Measurements from ENCODE around the gene CARMIL1. TPM values are rescaled to one million over a fixed set of nuclear protein-coding genes. Genes with fewer than 3 reads are reported as not detected.

Gene CARMIL1
- total RNA-seq, 3 donors from 2014 or later: 23.6 to 53.0 (median 33.5) TPM

GRCh38 chr6:25351485-25351884 is 72.3 kb downstream of the CARMIL1 start:
- no peaks in the 10 kb centered on the region for H3K27me3 ChIP-seq
- no peaks in the 10 kb centered on the region for H3K9me3 ChIP-seq
- no peak for DNase-seq (ENCODE audit: low spot score in 2 of 2)
- H3K4me3 ChIP-seq: no peak overlapping the region
- H3K4me1 ChIP-seq: no peaks in the 10 kb centered on the region
- no peaks in the 10 kb centered on the region for H3K36me3 ChIP-seq
- H3K27ac ChIP-seq: no peak overlapping the region
- intact Hi-C loops (cut with DNase I; ENCODE audit: low total_unique reads): no loop called here
- TF ChIP-seq POLR2AphosphoS5 (IDR thresholded peaks at IDR 0.05): no peak
- TF ChIP-seq POLR2A (IDR thresholded peaks at IDR 0.05): no peak
- no peak for TF ChIP-seq CTCF (IDR thresholded peaks at IDR 0.05)

- TF ChIP-seq POLR2A (IDR thresholded peaks at IDR 0.05) (no peak), POLR2AphosphoS5 (IDR thresholded peaks at IDR 0.05) (no peak), CTCF (IDR thresholded peaks at IDR 0.05) (no peak)
These were observed 73.1 kb downstream of the CARMIL1 start for GRCh38 chr6:25352285-25352684.

GRCh38 chr6:25354078-25354932 is 75.1 kb downstream of the CARMIL1 start:
- no peak overlapping the region for H3K27ac ChIP-seq
- H3K4me3 ChIP-seq: no peak overlapping the region
- H3K9me3 ChIP-seq: no peaks in the 10 kb centered on the region
- peaks cover 0 to 4% of the 10 kb centered on the region in 2 donors for H3K4me1 ChIP-seq
- no peak for TF ChIP-seq POLR2AphosphoS5 (IDR thresholded peaks at IDR 0.05)
- no peak for TF ChIP-seq POLR2A (IDR thresholded peaks at IDR 0.05)
- TF ChIP-seq CTCF (IDR thresholded peaks at IDR 0.05): no peak
- intact Hi-C loops (cut with DNase I; ENCODE audit: low total_unique reads): no loop called here
- H3K27me3 ChIP-seq: no peaks in the 10 kb centered on the region
- no peaks in the 10 kb centered on the region for H3K36me3 ChIP-seq
- DNase-seq (ENCODE audit: low spot score in 2 of 2): no peak

More at GRCh38 chr6:25352285-25352684, 73.1 kb downstream of the CARMIL1 start:
- intact Hi-C loops (cut with DNase I; ENCODE audit: low total_unique reads): no loop called here
- Histone ChIP-seq H3K36me3 (no peaks in the 10 kb centered on the region), H3K4me1 (no peaks in the 10 kb centered on the region), H3K27me3 (no peaks in the 10 kb centered on the region), H3K4me3 (no peak overlapping the region), H3K9me3 (no peaks in the 10 kb centered on the region), H3K27ac (no peak overlapping the region)
- no peak for DNase-seq (ENCODE audit: low spot score in 2 of 2)

GRCh38 chr6:25359191-25359861 is 80.2 kb downstream of the CARMIL1 start:
- intact Hi-C loops (cut with DNase I; ENCODE audit: low total_unique reads): no loop called here
- DNase-seq (ENCODE audit: low spot score in 2 of 2): peak in 1 of 2 donors; percentile 66
- H3K36me3 ChIP-seq: no peaks in the 10 kb centered on the region
- peak overlapping the region; percentile 79 to 95 for H3K27ac ChIP-seq
- H3K27me3 ChIP-seq: no peaks in the 10 kb centered on the region
- peak overlapping the region in 1 of 3 donors; percentile 37 for H3K4me3 ChIP-seq
- TF ChIP-seq POLR2A (IDR thresholded peaks at IDR 0.05) (no peak), POLR2AphosphoS5 (IDR thresholded peaks at IDR 0.05) (peak in 1 of 3 donors; percentile 56), CTCF (IDR thresholded peaks at IDR 0.05) (no peak)
- H3K9me3 ChIP-seq: no peaks in the 10 kb centered on the region
- peaks cover 0 to 12% of the 10 kb centered on the region in 2 donors for H3K4me1 ChIP-seq

GRCh38 chr6:25359891-25360290 is 80.7 kb downstream of the CARMIL1 start:
- no peak for DNase-seq (ENCODE audit: low spot score in 2 of 2)
- Histone ChIP-seq H3K36me3 (no peaks in the 10 kb centered on the region), H3K27ac (peak overlapping the region; percentile 79 to 95), H3K4me1 (peaks cover 0 to 12% of the 10 kb centered on the region in 2 donors), H3K27me3 (no peaks in the 10 kb centered on the region), H3K9me3 (no peaks in the 10 kb centered on the region), H3K4me3 (peak overlapping the region in 1 of 3 donors; percentile 37)
- intact Hi-C loops (cut with DNase I; ENCODE audit: low total_unique reads): no loop called here
- TF ChIP-seq CTCF (IDR thresholded peaks at IDR 0.05): no peak
- no peak for TF ChIP-seq POLR2A (IDR thresholded peaks at IDR 0.05)
- TF ChIP-seq POLR2AphosphoS5 (IDR thresholded peaks at IDR 0.05): no peak

Data from breast epithelium (tissue), 4 donors.